ENCODE data around the gene AKR7A2.

Gene AKR7A2

GRCh38 chr1:19325958-19326747 is 14.2 kb upstream of the AKR7A2 start:
- in situ Hi-C loops (cut with MboI; ENCODE audit: low sequenced_read_pairs) = no loop called here

GRCh38 chr1:19325368-19325957 is 13.5 kb upstream of the AKR7A2 start:
- in situ Hi-C loops (cut with MboI; ENCODE audit: low sequenced_read_pairs) = no loop called here

GRCh38 chr1:19324665-19324990 is 12.7 kb upstream of the AKR7A2 start:
- in situ Hi-C loops (cut with MboI; ENCODE audit: low sequenced_read_pairs) = no loop called here

GRCh38 chr1:19323987-19324664 is 12.2 kb upstream of the AKR7A2 start:
- in situ Hi-C loops (cut with MboI; ENCODE audit: low sequenced_read_pairs) = no loop called here

- in situ Hi-C loops (cut with MboI; ENCODE audit: low sequenced_read_pairs) = no loop called here
These were observed 10.5 kb upstream of the AKR7A2 start for GRCh38 chr1:19322481-19322880.

GRCh38 chr1:19321071-19321470 is 9.1 kb upstream of the AKR7A2 start:
- in situ Hi-C loops (cut with MboI; ENCODE audit: low sequenced_read_pairs) = no loop called here

GRCh38 chr1:19319196-19319595 is 7.3 kb upstream of the AKR7A2 start:
- in situ Hi-C loops (cut with MboI; ENCODE audit: low sequenced_read_pairs) = no loop called here

- in situ Hi-C loops (cut with MboI; ENCODE audit: low sequenced_read_pairs) = no loop called here
These were observed 5.4 kb upstream of the AKR7A2 start for GRCh38 chr1:19317126-19317910.

GRCh38 chr1:19315378-19316198 is 3.6 kb upstream of the AKR7A2 start:
- in situ Hi-C loops (cut with MboI; ENCODE audit: low sequenced_read_pairs) = no loop called here

GRCh38 chr1:19313961-19314882 is 2.3 kb upstream of the AKR7A2 start:
- in situ Hi-C loops (cut with MboI; ENCODE audit: low sequenced_read_pairs) = no loop called here

- in situ Hi-C loops (cut with MboI; ENCODE audit: low sequenced_read_pairs) = no loop called here
These were observed 1.7 kb upstream of the AKR7A2 start for GRCh38 chr1:19313636-19313959.

- in situ Hi-C loops (cut with MboI; ENCODE audit: low sequenced_read_pairs) = no loop called here
These were observed 1.1 kb upstream of the AKR7A2 start for GRCh38 chr1:19312782-19313635.

- in situ Hi-C loops (cut with MboI; ENCODE audit: low sequenced_read_pairs) = no loop called here
These were observed 427 bp downstream of the AKR7A2 start for GRCh38 chr1:19311503-19311930.

GRCh38 chr1:19310720-19311502 is 1.0 kb downstream of the AKR7A2 start:
- in situ Hi-C loops (cut with MboI; ENCODE audit: low sequenced_read_pairs) = no loop called here

GRCh38 chr1:19310061-19310460 is 1.9 kb downstream of the AKR7A2 start:
- in situ Hi-C loops (cut with MboI; ENCODE audit: low sequenced_read_pairs) = no loop called here

- in situ Hi-C loops (cut with MboI; ENCODE audit: low sequenced_read_pairs) = no loop called here
These were observed 2.7 kb downstream of the AKR7A2 start for GRCh38 chr1:19309123-19309813.

GRCh38 chr1:19308509-19308907 is 3.4 kb downstream of the AKR7A2 start:
- in situ Hi-C loops (cut with MboI; ENCODE audit: low sequenced_read_pairs) = no loop called here
